SU-DHL-6 (cell line): ENCODE measurements around the gene ELMO1.

Experiments used
- CTCF ChIP-seq: fragments of 200-600 bp; sonication (generic); IDR thresholded peaks from one replicate; pipeline ENCODE4 v1.5.1; 2017; ENCODE audit warnings: antibody characterized with exemption, mild to moderate bottlenecking, low read length, moderate library complexity; ENCODE audit not compliant: insufficient read depth, poor library complexity, severe bottlenecking
- EZH2phosphoT487 ChIP-seq: fragments of 200-600 bp; sonication (generic), shearing (Covaris generic); conservative IDR thresholded peaks from 2 replicates; pipeline ENCODE4 v1.6.1; 2018; ENCODE audit warnings: mild to moderate bottlenecking, antibody characterized with exemption, low read length, moderate library complexity, mixed read lengths

DNA sequence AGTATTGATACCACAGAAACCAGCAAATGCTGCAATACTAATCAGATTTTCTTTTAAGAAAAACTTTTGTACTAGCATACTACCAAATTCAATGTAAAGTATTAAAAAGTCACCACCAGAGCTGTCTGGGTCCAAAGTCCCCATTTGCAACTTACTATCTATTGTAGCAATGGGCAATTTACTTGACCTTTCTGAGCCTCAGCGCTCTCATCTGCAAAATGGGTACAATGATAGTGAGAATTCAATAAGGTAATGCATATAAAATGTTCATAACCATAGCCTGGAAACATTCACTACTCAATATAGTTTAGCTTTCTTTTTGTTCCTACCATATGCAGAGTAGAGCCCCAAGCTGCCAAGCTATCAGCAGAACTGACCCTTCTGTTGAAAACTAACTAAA, 337.2 kb downstream of the ELMO1 start:
- TF ChIP-seq EZH2phosphoT487 (no peak), CTCF (no peak)
